Cerebellar nuclear complex (tissue), 1 donor: Measurements from ENCODE around the gene CMTR1.

Source experiments
- DNase-seq, 2 experiments: peaks; one replicate each; lab custom pipeline; 2025; lab: John Stamatoyannopoulos, UW

The CMTR1 gene

DNA sequence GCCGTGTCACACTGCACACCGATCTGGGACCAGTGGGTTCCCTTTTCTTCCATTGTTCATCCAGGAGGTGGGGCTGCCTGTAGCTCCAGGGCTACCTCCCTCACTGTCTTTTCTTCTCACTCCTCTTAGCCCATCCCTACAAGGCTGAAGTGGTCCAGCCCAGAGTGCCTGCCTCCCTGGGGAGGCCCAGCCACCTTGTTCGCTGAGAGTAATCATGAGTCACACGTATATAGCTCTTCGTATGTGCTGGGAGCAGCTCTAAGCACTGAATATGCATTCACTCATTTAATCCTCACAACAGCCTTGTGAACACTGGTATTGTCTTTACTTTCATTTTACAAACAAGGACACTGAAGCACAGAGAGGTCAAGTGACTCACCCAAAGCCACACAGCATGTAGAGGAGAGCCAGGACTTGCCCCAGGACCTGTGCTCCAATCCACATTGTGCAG, 81.3 kb downstream of the CMTR1 start:
- DNase-seq, result no peak

DNA sequence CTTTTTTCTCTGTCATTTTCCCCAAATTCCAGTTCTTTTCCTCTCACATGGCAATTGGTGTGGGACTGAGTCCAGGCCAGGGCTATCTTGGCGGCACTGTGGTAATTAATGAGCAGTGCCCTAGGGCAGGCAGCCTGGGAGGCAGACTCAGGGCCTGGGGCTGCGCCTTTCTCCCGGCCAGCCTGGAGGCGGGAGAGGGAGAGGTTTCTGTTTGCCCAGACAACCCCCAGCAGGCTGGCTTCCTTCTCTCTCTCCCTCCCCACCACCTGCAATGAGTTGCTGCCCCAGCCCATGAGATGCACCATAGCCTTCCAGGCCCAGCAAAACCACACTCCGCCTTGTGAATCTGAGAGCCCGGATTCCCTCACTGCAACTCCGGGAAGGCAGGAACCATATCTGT, 81.8 kb downstream of the CMTR1 start:
- DNase-seq, result no peak

DNA sequence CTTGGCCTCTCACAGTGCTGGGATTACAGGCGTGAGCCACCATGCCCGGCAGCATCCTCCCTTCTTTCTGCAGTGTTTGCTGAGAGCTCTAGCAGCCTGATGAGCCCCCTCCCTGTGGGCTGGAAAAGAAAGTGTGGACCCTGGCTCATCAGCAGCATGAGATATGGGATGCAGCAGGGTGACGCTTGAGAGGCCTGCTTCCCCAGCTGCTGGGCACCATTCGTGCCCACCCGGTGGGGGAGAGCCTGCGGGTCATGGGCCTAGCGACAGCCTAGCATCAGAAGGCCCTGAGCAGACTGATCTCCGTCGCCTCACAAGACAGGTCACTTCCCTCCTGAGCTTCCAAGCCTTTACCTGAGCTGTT, 82.7 kb downstream of the CMTR1 start:
- no peak for DNase-seq

DNA sequence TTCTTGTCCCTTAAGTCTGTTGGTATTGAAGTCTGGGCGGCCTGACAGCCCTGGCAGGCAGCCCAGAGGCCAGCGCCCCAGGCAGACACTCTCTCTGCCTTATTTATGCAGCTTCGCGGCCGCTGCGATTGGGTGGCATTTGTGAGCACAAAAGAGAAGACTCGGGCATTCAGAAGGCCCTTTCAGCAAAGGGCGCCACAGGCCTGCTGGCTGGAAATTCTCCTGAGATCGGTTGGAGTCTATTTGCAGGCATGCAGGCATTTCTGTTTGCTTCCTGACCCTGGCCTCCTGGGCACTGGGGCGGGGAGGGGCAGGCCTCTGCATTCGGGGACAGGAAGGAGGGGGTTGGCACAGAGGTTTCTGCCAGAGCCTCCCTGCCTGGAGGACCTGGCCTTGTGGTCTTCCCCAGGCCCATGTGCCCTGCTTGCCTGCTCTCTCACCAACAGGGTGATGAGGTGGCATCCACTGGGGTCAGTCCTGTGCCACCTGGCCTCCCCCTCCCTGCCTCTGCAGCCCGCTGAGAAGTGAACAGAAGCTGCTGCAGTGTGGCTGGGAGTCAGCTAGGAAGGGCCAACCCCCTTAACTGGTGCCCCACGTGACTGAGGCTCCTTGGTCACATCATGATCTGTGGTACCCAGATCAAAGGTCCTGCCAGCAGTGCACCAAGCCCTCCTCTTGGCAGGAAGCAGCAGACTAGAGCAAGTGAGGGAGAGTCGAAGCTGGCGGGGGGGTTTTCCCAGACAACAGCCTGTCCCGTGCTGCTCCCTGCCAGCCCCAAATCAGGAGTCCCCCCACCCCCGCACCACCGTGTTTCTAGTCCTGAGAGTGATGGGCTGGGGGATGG, 83.3 kb downstream of the CMTR1 start:
- DNase-seq, result peak in 1 of 2 experiments; percentile 19

DNA sequence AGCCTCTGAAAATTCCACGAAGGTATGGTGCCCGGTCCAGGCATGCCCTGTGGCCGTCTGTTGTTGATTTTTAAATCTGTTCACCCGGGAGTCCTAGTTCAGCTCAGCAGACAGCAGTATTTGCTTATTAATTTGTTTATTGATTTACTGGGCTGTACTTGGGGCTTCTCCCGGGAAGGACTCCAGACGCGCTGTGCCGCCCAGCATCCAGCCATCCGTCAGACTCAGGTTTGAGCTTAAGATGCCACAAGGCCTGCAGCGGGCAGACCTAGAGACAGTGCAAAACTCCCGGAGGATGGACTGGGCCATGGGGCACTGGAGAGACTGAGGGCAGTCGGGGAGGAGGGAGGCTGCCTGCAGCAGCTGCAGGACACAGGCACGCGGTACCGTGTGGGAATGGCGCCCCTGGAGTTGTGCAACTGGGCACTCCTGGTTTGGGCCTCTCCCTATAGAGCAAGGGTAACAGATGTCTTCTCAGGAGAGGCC, 83.9 kb downstream of the CMTR1 start:
- DNase-seq, result no peak

DNA sequence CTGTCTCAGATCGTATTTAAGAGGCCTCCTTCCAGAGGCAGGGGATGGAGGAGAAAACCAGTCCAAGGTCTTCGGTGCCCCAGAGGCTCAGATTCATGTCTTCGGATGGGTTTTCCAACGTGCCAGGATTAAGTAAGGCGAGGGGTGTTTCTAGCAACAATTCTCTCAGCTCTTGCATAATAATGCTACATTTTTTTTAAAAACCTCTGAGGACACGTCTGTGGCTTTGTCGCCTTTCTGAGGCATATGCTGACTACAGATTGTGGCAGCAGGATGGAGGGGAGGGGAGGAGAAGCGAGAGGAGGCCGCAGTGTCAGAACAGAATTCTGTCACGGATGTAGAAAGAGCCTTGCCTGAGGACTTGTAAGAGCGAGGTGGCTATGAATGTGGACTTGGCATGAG, 84.4 kb downstream of the CMTR1 start:
- DNase-seq, result peak; percentile 32 to 44

DNA sequence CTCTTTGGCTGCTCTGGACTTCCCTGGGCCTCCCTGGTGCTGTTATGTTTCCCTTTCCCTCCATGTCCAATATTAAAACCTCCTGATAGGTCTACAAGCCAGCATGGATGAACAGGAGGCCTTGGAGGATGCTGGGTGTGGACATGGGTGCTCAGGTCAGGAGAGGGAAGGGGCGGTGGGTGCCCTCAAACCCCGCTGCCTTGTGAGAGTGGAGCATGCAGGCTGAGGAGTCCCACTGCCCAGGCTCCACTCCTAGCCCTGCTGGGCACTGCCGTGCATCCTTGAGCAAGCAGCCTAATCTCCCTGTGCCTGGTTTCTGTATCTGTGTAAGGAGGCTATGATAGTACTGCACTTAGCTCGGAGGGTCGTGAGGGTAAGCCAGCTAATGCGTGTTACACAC, 85.1 kb downstream of the CMTR1 start:
- no peak for DNase-seq

DNA sequence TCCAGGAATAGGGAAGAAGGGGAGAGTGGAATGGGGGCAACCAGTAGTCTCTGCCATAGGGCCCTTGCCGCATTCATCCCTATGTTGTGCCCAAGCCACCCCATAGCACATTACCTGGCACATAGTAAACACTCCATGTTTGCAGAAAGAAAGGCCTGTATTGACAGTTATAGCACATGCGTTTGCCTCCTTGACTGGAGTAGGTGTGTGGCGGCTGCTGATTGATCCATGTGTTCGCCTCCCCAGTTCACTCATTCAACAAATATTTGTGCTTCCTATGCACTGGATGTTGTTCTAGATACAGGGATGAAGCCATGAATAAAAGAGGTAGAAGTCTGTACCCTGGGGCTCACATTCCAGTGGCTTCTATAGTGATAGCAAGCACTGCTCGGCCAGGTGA, 86.4 kb downstream of the CMTR1 start:
- no peak for DNase-seq

DNA sequence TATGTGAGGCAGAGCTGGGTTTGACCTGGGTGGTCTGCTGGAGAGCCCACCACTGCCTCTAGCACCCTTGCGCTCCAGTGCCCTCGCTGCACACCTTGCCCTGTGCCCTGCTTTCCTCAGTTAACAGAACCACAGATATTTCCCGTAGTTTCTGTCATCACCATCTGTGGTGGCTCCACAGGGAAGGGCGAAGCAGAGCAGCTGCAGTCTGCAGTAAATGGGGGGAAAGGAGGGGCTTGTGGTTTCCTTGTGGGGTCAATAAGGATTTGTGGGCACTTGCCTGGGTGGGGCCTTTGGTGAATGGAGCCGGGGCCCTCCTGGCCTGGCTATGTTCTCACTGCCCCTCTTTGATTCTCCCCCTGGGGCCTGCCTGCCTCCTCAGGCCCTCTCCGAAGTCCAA, 87.9 kb downstream of the CMTR1 start:
- DNase-seq, result no peak

DNA sequence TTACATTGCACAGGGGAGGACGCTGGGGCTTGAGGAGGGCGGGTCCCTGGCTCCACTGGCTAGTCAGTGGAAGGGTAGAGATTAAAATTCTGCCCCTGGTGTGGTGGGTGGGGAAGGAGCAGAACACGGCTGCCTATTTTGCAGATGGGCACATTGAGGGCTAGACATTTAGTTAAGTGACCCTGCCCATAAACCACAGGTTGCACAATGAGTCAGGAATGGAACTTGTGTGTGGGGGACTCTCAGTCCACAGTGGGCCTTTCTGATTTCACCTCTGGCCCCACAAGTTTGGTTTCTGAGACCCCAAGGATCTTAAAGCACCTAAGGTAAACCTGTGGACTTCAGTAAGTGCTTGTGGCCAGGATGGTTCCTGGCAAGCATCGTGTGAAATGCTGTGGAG, 88.7 kb downstream of the CMTR1 start:
- DNase-seq, result no peak

DNA sequence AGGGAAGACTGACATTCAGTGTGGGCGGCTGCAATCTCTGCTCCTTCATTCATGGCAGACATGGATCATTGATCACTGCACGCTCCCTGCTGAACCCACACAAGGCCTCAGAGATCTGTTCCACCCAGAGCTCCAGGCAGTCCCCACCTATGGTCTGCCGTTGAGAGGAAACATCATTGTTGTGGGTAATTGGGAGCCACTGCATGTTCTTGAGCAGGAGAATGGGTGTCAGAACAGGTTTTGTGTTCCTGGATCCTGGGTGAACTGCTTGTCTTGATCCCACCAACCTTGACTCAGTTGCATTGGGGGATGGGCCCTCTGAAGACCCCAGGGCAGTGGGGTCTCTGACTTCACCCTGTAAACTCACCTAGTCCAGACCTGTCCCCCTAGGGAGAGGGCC, 89.8 kb downstream of the CMTR1 start:
- DNase-seq, result no peak

DNA sequence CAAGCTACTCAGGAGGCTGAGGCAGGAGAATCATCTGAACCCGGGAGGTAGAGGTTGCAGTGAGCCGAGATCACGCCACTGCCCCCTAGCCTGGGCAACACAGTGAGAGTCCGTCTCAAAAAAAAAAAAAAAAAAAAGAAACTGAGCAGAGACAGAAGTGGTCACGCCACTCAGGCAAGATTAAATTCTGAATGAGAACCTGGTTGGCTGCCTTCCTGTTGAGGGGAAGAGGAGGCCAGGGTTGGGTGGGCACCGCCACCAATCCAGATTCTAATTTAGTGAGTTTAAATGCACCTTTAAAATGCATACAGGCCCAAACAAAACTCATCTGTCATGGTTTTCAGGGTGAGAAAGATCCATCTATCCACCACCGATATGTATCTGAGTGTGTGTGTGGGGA, 90.4 kb downstream of the CMTR1 start:
- DNase-seq, result no peak

DNA sequence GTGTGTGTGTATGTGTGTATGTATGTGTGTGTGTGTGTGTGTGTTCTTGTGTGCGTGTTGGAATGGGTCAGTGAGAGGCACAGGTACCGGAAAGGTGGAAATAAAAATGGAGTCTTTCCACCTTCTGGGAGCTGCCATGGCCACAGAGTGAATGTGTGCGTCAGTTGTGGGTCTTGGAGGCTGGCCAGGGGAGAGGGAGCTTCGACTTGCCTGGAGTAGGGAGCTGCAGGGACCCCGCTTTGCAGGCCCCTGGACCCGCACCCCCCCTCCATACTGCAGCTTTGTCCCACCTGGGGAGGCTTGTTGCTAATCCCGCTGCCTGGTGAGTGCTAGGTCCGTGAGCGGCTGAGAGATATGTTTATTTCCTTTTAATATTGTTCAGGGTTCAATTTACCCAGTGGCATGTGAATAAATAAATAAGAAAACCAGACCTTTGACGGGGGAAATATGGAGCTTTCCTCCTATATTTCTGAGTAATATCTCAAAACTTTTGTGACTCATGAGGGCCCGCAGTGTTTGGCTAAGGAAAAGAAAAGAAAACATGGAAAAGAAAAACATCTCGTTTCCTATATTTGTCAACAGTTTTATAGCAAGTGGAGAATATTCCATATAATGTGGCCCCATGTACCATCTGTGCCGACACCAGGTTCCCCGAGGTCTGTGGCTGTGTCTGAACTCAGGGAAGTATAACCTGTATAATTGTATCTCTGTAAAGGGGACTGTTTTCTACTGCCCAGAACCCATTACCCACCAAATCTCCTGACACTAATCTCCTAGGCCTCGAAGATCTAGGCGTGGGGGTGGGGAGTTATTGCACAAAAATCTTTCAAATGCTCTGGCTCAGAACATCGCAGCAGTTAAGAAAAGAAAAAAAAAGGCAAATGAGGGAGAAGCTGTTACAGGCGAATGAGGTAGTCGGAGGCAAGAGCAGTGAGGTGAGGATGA, 91.3 kb downstream of the CMTR1 start:
- no peak for DNase-seq

DNA sequence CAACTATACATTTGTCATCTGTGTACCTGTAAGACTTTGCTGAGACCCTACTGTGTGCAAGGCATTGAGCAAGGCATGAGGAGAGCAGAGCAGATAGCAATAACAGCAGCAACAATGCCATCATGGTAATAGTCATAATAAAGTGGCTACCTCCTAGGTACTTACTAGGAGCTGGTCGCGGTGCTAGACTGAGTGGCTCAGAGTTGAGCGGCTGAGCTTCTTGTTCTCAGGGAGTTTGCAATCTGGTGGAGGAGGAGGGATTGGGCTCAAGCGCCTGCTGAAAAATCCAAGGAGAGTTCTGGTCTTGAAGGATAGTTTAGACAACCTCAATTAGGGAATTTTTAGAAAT, 91.9 kb downstream of the CMTR1 start:
- DNase-seq, result no peak

DNA sequence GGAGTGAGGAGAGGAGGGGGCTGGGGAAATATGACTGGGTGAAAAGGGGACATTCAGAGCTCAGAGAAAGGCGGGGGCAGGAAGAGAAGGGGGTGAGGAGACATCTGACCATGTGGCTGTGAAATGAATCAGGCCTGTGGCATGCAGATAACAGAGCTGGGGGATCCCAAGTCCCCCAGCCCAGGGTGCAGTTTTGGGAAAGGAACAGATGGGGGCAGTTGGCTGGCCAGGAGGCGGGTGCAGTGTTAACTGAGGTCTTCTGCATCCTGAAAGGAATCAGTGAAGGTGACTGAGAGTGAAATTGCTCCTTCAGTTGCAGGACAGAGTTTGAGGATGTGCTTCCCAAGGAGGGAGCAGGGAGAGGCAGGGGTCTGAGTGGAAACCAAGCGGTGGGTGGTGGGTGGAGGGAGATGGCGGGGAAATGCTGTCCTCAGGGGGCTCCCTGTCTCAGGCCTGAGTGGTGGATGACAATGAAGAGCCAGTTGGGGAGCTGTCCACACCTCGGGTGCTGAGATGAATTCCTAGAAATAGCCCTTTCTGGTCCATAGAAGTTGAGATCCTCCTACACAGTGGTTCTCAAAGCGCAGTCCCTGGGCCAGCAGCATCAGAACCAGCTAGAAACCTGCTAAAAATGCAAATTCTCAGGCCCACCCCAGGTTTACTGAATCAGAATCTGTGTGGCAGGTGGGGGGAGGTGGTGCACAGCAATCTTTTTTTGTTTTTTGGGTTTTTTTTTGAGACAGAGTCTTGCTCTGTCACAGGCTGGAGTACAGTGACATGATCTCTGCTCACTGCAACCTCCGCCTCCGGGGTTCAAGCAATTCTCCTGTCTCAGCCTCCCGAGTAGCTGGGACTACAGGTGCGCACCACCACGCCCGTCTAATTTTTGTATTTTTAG, 92.7 kb downstream of the CMTR1 start:
- no peak for DNase-seq

DNA sequence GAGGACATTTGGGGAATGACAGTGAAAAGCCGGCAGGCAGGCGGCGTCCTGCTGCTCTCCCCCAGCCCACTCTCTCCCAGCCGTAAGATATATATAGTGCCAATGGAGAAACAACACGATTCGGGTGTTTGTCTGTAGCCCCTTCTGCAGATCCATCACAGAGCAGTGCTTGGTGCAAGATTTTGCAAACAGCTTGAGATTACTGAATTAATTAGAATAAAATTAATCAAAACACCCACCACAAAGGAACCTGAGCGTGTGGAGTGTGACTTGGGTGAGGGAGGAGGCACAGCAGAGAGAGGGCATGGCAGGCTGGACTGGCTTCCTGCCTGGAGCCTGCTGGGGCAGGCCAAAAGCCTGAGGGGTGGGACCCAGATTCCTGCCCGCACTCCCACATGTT, 95.5 kb downstream of the CMTR1 start:
- no peak for DNase-seq

DNA sequence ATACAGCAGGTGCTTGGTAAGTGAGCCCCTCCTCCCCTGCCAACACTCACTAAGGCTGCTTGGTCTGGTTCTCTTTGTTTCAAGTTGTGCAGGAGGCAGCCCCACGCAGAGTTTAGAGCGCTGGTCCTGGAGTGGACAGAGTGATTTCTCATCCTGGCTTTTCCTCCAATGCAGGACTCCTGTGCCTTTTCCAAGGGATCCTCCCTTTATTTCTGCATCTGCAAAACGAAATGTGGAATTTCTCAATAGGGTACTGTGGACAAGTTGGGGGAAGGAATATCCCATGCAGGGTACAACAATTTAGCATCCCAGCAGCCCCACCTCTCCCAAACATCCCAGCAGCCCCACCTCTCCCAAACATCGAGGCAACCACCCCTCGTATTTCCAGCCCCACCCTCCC, 97.3 kb downstream of the CMTR1 start:
- no peak for DNase-seq

DNA sequence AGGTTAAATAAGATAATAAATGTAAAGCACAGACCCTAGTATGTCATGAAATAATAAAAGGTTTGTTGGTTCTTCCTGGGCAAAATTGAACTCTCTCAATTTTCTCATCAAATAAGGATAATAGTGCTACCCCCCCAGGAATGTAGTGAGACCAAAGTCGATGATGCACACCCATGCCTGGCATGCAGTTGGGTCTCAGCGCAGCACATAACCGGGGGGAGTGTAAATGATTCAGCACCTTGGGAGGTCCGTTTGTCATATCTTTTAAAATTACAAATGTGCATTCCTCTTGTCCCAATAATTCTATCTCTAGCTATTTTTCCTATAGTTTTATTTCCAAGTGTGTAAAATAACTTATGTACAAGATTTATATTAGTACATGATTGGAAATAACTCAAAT, 98.0 kb downstream of the CMTR1 start:
- no peak for DNase-seq
